Activated gamma-delta T cell treated with Interleukin-2 at 50 U/mL for 16 hours (primary cell): Measurements from ENCODE around the gene ULK3.

Experiments used
- DNase-seq: peaks from one replicate; pipeline ENCODE4 v3.0.0-alpha.2; 2020

ULK3 gene

GRCh38 chr15:74839526-74840395, 3.2 kb downstream of the ULK3 start:
- no peak for DNase-seq

GRCh38 chr15:74838746-74839525, 4.0 kb downstream of the ULK3 start:
- no peak for DNase-seq

GRCh38 chr15:74838137-74838516, 4.8 kb downstream of the ULK3 start:
- no peak for DNase-seq

- DNase-seq, result no peak
Observed at GRCh38 chr15:74837482-74838136, 5.3 kb downstream of the ULK3 start.

- no peak for DNase-seq
Observed at GRCh38 chr15:74836846-74837245, 6.1 kb downstream of the ULK3 start.

GRCh38 chr15:74835312-74835823, 7.6 kb downstream of the ULK3 start:
- DNase-seq, result peak; percentile 40

- no peak for DNase-seq
Observed at GRCh38 chr15:74833376-74834107, 9.4 kb downstream of the ULK3 start.

GRCh38 chr15:74832826-74833225, 10.1 kb downstream of the ULK3 start:
- DNase-seq, result no peak

GRCh38 chr15:74831813-74832495, 11.0 kb downstream of the ULK3 start:
- DNase-seq, result no peak

GRCh38 chr15:74830868-74831267, 12.1 kb downstream of the ULK3 start:
- DNase-seq, result no peak

- DNase-seq, result no peak
Observed at GRCh38 chr15:74829991-74830390, 13.0 kb downstream of the ULK3 start.

GRCh38 chr15:74829486-74829885, 13.5 kb downstream of the ULK3 start:
- DNase-seq, result no peak

GRCh38 chr15:74828835-74829234, 14.1 kb downstream of the ULK3 start:
- DNase-seq, result no peak

- no peak for DNase-seq
Observed at GRCh38 chr15:74827614-74828013, 15.3 kb downstream of the ULK3 start.

GRCh38 chr15:74826921-74827320, 16.0 kb downstream of the ULK3 start:
- DNase-seq, result no peak

- DNase-seq, result peak; percentile 40
Observed at GRCh38 chr15:74826364-74826819, 16.6 kb downstream of the ULK3 start, which contains the start of gene CPLX3. Gene CPLX3 (plus strand): TSS chr15:74826627. CDS start chr15:74826704, 77 bp downstream.

GRCh38 chr15:74825866-74826265, 17.1 kb downstream of the ULK3 start:
- no peak for DNase-seq

GRCh38 chr15:74824976-74825375, 18.0 kb downstream of the ULK3 start:
- DNase-seq, result no peak

- no peak for DNase-seq
Observed at GRCh38 chr15:74823324-74823723, 19.6 kb downstream of the ULK3 start.

GRCh38 chr15:74822233-74822632, 20.7 kb downstream of the ULK3 start:
- no peak for DNase-seq

GRCh38 chr15:74821790-74822158, 21.2 kb downstream of the ULK3 start:
- no peak for DNase-seq
